Measurements from ENCODE around the gene SRCIN1.

SRCIN1 gene

DNA sequence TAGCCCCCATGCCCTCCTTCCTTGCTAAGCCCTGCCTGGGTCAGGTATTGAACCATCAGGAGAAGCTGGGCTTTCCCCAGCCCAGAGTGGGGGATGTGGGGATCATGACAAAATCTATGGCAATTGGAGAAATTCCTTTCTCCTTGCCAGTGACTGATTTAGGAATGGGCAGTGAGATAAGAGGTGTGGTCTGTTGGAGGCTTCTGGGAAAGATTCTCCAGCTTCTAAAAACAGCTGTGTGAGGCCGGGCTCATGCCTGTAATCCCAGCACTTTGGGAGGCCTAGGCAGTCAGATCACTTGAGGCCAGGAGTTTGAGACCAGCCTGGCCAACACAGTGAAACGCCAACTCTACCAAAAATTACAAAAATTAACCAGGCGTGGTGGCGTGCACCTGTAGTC, 69.1 kb downstream of the SRCIN1 start:
- TF ChIP-seq ZNF565 (CRISPR knock-in tag; conservative IDR thresholded peaks at IDR 0.05; ENCODE audit: low read depth) (no peak), ZC3H10 (CRISPR knock-in tag; IDR thresholded peaks at IDR 0.05) (no peak), ZNF8 (CRISPR knock-in tag; IDR thresholded peaks at IDR 0.05) (no peak), ZNF70 (CRISPR knock-in tag; IDR thresholded peaks at IDR 0.05) (no peak), OSR1 (CRISPR knock-in tag; IDR thresholded peaks at IDR 0.05) (no peak), BACH2 (CRISPR knock-in tag; IDR thresholded peaks at IDR 0.05; ENCODE audit: borderline replicate concordance) (no peak)
- TF ChIP-seq, protein P1, sequence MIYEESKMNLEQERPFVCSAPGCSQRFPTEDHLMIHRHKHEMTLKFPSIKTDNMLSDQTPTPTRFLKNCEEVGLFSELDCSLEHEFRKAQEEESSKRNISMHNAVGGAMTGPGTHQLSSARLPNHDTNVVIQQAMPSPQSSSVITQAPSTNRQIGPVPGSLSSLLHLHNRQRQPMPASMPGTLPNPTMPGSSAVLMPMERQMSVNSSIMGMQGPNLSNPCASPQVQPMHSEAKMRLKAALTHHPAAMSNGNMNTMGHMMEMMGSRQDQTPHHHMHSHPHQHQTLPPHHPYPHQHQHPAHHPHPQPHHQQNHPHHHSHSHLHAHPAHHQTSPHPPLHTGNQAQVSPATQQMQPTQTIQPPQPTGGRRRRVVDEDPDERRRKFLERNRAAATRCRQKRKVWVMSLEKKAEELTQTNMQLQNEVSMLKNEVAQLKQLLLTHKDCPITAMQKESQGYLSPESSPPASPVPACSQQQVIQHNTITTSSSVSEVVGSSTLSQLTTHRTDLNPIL (CRISPR knock-in tag; IDR thresholded peaks at IDR 0.05; ENCODE audit: low read depth) = no peak
- TF ChIP-seq, protein P2, sequence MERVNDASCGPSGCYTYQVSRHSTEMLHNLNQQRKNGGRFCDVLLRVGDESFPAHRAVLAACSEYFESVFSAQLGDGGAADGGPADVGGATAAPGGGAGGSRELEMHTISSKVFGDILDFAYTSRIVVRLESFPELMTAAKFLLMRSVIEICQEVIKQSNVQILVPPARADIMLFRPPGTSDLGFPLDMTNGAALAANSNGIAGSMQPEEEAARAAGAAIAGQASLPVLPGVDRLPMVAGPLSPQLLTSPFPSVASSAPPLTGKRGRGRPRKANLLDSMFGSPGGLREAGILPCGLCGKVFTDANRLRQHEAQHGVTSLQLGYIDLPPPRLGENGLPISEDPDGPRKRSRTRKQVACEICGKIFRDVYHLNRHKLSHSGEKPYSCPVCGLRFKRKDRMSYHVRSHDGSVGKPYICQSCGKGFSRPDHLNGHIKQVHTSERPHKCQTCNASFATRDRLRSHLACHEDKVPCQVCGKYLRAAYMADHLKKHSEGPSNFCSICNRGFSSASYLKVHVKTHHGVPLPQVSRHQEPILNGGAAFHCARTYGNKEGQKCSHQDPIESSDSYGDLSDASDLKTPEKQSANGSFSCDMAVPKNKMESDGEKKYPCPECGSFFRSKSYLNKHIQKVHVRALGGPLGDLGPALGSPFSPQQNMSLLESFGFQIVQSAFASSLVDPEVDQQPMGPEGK (CRISPR knock-in tag; IDR thresholded peaks at IDR 0.05; ENCODE audit: borderline replicate concordance) = no peak
- no peak for ATAC-seq

DNA sequence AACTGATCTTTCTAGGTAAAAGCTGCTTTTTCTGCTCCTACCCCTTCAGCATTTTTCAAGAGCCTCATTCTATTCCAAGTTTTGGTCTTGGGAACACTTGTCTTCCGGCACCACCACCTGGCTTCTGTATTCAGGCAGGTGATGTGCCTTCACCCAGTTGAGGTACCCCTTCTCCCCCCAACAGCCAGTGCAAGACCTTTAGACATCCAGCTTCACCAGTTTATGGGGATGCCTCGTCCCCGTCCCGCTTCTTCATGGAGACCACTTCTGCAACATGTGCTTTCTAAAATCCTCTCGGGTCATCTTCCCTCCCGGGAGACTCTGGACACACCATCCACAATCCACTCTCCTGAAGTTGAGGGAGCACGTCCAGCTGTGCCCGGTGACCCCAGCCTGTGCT, 69.9 kb downstream of the SRCIN1 start:
- ATAC-seq = no peak
- TF ChIP-seq TOX (CRISPR knock-in tag; IDR thresholded peaks at IDR 0.05; ENCODE audit: borderline replicate concordance) (no peak), GLIS3 (CRISPR knock-in tag; IDR thresholded peaks at IDR 0.05) (no peak), PPARA (CRISPR knock-in tag; IDR thresholded peaks at IDR 0.05; ENCODE audit: borderline replicate concordance) (no peak), ZNF8 (CRISPR knock-in tag; IDR thresholded peaks at IDR 0.05) (no peak), ZNF70 (CRISPR knock-in tag; IDR thresholded peaks at IDR 0.05) (no peak), BACH2 (CRISPR knock-in tag; IDR thresholded peaks at IDR 0.05; ENCODE audit: borderline replicate concordance) (no peak), ISL1 (CRISPR knock-in tag; IDR thresholded peaks at IDR 0.05) (no peak), ZFP30 (CRISPR knock-in tag; IDR thresholded peaks at IDR 0.05) (no peak), ESRRG (CRISPR knock-in tag; IDR thresholded peaks at IDR 0.05) (no peak), TCF4 (CRISPR knock-in tag; IDR thresholded peaks at IDR 0.05; ENCODE audit: borderline replicate concordance) (no peak), ZFP3 (CRISPR knock-in tag; IDR thresholded peaks at IDR 0.05) (no peak)
- TF ChIP-seq, protein P2 (CRISPR knock-in tag; IDR thresholded peaks at IDR 0.05; ENCODE audit: borderline replicate concordance) = no peak
- TF ChIP-seq, protein P3, sequence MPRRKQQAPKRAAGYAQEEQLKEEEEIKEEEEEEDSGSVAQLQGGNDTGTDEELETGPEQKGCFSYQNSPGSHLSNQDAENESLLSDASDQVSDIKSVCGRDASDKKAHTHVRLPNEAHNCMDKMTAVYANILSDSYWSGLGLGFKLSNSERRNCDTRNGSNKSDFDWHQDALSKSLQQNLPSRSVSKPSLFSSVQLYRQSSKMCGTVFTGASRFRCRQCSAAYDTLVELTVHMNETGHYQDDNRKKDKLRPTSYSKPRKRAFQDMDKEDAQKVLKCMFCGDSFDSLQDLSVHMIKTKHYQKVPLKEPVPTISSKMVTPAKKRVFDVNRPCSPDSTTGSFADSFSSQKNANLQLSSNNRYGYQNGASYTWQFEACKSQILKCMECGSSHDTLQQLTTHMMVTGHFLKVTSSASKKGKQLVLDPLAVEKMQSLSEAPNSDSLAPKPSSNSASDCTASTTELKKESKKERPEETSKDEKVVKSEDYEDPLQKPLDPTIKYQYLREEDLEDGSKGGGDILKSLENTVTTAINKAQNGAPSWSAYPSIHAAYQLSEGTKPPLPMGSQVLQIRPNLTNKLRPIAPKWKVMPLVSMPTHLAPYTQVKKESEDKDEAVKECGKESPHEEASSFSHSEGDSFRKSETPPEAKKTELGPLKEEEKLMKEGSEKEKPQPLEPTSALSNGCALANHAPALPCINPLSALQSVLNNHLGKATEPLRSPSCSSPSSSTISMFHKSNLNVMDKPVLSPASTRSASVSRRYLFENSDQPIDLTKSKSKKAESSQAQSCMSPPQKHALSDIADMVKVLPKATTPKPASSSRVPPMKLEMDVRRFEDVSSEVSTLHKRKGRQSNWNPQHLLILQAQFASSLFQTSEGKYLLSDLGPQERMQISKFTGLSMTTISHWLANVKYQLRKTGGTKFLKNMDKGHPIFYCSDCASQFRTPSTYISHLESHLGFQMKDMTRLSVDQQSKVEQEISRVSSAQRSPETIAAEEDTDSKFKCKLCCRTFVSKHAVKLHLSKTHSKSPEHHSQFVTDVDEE (CRISPR knock-in tag; IDR thresholded peaks at IDR 0.05) = no peak
- TF ChIP-seq, protein P4, sequence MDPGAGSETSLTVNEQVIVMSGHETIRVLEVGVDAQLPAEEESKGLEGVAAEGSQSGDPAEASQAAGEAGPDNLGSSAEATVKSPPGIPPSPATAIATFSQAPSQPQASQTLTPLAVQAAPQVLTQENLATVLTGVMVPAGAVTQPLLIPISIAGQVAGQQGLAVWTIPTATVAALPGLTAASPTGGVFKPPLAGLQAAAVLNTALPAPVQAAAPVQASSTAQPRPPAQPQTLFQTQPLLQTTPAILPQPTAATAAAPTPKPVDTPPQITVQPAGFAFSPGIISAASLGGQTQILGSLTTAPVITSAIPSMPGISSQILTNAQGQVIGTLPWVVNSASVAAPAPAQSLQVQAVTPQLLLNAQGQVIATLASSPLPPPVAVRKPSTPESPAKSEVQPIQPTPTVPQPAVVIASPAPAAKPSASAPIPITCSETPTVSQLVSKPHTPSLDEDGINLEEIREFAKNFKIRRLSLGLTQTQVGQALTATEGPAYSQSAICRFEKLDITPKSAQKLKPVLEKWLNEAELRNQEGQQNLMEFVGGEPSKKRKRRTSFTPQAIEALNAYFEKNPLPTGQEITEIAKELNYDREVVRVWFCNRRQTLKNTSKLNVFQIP (CRISPR knock-in tag; IDR thresholded peaks at IDR 0.05; ENCODE audit: borderline replicate concordance, low read depth) = no peak
- TF ChIP-seq, protein P1 (CRISPR knock-in tag; IDR thresholded peaks at IDR 0.05; ENCODE audit: low read depth) = no peak

DNA sequence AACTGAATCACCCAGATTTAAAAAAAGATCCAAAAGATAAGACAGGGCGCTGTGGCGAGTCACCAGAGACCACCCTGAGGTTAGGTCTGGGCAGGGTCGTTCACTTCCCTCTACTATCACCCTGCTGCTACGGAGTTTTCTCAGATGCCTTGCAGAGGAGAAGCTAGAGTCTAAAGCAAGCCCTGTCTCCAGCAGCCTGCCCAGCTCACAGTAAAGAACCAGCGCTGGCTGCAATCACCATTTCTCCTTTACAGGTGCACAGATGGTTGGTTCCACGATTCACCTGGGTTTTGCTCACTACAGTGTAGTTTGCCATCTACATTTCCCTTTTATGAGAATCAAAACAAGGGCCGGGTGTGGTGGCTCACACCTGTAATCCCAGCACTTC, 71.3 kb downstream of the SRCIN1 start:
- TF ChIP-seq OSR1 (CRISPR knock-in tag; IDR thresholded peaks at IDR 0.05) (no peak), ZFP3 (CRISPR knock-in tag; IDR thresholded peaks at IDR 0.05) (no peak), ZNF565 (CRISPR knock-in tag; conservative IDR thresholded peaks at IDR 0.05; ENCODE audit: low read depth) (no peak), SNAI2 (CRISPR knock-in tag; IDR thresholded peaks at IDR 0.05) (no peak), ZNF8 (CRISPR knock-in tag; IDR thresholded peaks at IDR 0.05) (no peak), ZNF70 (CRISPR knock-in tag; IDR thresholded peaks at IDR 0.05) (no peak)
- TF ChIP-seq, protein P1 (CRISPR knock-in tag; IDR thresholded peaks at IDR 0.05; ENCODE audit: low read depth) = no peak
- no peak for ATAC-seq

Data from SK-N-SH treated with all-trans-retinoic acid at 6 μM for 48 hours (cell line).